Ishikawa (cell line): ENCODE results near the gene NPIPB6.

ENCODE experiments used
- CREB1 ChIP-seq: IDR thresholded peaks from 2 replicates; pipeline ENCODE4 v1.6.1; 2012; ENCODE audit warnings: low read depth
- EGR1 ChIP-seq: IDR thresholded peaks from 2 replicates; pipeline ENCODE4 v1.6.1; 2012
- EP300 ChIP-seq: IDR thresholded peaks from 2 replicates; pipeline ENCODE4 v1.6.1; 2012; ENCODE audit warnings: borderline replicate concordance
- FOXM1 ChIP-seq: IDR thresholded peaks from 2 replicates; pipeline ENCODE4 v1.6.1; 2012; ENCODE audit warnings: low read depth, borderline replicate concordance
- MAX ChIP-seq: IDR thresholded peaks from 2 replicates; pipeline ENCODE4 v1.6.1; 2012
- NFIC ChIP-seq: IDR thresholded peaks from 2 replicates; pipeline ENCODE4 v1.6.1; 2012
- RAD21 ChIP-seq: IDR thresholded peaks from 2 replicates; pipeline ENCODE4 v1.6.1; 2012; ENCODE audit warnings: low read depth
- REST ChIP-seq: IDR thresholded peaks from 2 replicates; pipeline ENCODE4 v1.6.1; 2012; ENCODE audit warnings: low read depth, mild to moderate bottlenecking
- YY1 ChIP-seq: IDR thresholded peaks from 2 replicates; pipeline ENCODE4 v1.6.1; 2012; ENCODE audit warnings: low read depth
- ZBTB7A ChIP-seq: IDR thresholded peaks from 2 replicates; pipeline ENCODE4 v1.6.1; 2012; ENCODE audit warnings: low read depth

- no peak for TF ChIP-seq CREB1
- no peak for TF ChIP-seq YY1
- TF ChIP-seq EGR1 = no peak
- TF ChIP-seq REST = no peak
- no peak for TF ChIP-seq FOXM1
- TF ChIP-seq NFIC = no peak
- TF ChIP-seq ZBTB7A = no peak
- TF ChIP-seq EP300 = no peak
- no peak for TF ChIP-seq RAD21
- no peak for TF ChIP-seq MAX
These were observed 51.0 kb downstream of the NPIPB6 start for GRCh38 chr16:28312327-28312726.
